Measurements from ENCODE around the gene PCGF3.

PCGF3 gene

DNA sequence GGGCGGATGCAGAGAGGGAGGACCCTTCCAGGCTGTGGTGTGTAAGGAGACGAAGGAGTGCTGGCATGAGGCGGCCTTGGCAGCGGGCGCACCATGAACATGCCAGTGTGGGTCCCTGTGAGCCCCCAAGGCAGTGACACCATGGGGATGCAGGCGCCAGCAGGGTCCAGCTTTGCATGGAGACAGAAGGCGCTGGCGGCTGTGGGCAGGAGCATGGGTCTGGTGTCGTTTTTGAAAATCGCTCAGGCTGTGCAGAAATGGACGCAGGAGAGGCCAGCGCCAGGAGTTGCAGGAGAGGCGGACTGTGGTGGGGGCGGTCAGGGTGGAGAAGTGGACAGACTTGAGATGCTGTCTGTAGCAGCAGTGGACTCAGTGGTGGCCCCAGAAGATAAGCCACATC is 56.1 kb downstream of the PCGF3 start:
- H3K27me3 ChIP-seq (ENCODE audit: insufficient read depth, insufficient read length): no peaks in the 10 kb centered on the region
- H3K36me3 ChIP-seq (ENCODE audit: insufficient read depth, insufficient read length, low read length): peaks cover 68% of the 10 kb centered on the region
- peaks cover 8% of the 10 kb centered on the region; the same call in 1 of the 2 replicates for H3K9me3 ChIP-seq (ENCODE audit: insufficient read depth, low read length)
- DNase-seq (ENCODE audit: low read depth, low spot score): no peak
- no peak for TF ChIP-seq YY1 (IDR thresholded peaks at IDR 0.05; ENCODE audit: insufficient read depth, insufficient read length)
- TF ChIP-seq SUZ12 (IDR thresholded peaks at IDR 0.05; ENCODE audit: extremely low read depth, insufficient read depth, insufficient read length): no peak
- TF ChIP-seq ZNF274 (IDR thresholded peaks at IDR 0.05; ENCODE audit: low read depth, low read length): no peak
- H3K4me1 ChIP-seq (ENCODE audit: insufficient read depth, insufficient read length): peaks cover 7% of the 10 kb centered on the region
- H3K9ac ChIP-seq (ENCODE audit: insufficient read length, low read depth): no peak overlapping the region
- H3K4me3 ChIP-seq (ENCODE audit: insufficient read length, low read depth): no peak overlapping the region

DNA sequence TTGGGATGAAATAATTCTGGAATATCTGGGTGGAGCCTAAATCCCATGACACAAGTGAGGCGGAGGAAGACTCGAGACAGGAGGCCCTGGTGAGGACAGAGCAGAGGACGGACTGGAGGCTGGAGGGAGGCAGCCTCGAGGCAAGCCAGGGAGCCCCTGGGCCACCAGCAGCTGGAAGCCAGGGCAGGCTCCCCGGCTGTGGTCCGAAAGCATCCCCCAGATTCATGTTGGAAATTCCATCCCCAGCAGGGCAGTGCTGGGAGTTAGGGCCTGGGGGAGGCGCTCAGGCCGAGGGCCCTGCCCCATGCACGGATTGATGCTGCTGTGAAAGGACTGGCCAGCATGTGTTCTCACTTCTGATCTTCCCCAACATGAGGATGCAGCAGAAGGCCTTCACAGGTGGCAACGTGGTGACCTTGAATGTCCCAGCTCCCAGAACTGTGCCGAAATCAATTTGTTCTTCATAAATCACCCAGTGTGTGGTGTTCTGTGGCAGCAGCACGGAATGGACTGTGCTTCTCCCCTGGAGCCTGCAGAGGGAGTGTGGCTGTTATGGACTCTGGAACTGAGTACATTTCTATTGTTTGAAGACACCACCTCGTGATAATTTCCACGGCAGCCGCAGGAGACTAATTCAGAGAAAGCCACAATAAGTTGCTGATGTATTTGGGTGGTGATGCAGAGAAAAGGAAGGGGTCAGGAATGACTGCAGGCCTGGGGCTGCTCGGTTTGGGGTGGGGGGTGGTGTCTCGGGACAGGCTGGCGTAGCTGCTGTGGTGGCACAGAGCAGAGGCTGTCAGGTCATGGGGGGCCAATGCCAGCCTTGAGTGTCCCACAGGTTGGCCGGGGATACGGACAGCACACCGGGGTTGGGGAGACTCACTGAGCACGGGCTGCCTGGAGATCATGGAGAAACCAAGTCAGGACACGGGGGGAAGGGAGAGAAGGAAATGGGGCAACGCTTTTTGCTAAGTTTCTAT is 56.9 kb downstream of the PCGF3 start:
- H3K4me3 ChIP-seq (ENCODE audit: insufficient read length, low read depth): no peak overlapping the region
- H3K27me3 ChIP-seq (ENCODE audit: insufficient read depth, insufficient read length): no peaks in the 10 kb centered on the region
- DNase-seq (ENCODE audit: low read depth, low spot score): no peak
- peaks cover 7% of the 10 kb centered on the region for H3K4me1 ChIP-seq (ENCODE audit: insufficient read depth, insufficient read length)
- H3K36me3 ChIP-seq (ENCODE audit: insufficient read depth, insufficient read length, low read length): peaks cover 67% of the 10 kb centered on the region
- H3K9ac ChIP-seq (ENCODE audit: insufficient read length, low read depth): no peak overlapping the region
- no peak for TF ChIP-seq ZNF274 (IDR thresholded peaks at IDR 0.05; ENCODE audit: low read depth, low read length)
- no peak for TF ChIP-seq SUZ12 (IDR thresholded peaks at IDR 0.05; ENCODE audit: extremely low read depth, insufficient read depth, insufficient read length)
- no peak for TF ChIP-seq YY1 (IDR thresholded peaks at IDR 0.05; ENCODE audit: insufficient read depth, insufficient read length)
- H3K9me3 ChIP-seq (ENCODE audit: insufficient read depth, low read length): peaks cover 8% of the 10 kb centered on the region; the same call in 1 of the 2 replicates

DNA sequence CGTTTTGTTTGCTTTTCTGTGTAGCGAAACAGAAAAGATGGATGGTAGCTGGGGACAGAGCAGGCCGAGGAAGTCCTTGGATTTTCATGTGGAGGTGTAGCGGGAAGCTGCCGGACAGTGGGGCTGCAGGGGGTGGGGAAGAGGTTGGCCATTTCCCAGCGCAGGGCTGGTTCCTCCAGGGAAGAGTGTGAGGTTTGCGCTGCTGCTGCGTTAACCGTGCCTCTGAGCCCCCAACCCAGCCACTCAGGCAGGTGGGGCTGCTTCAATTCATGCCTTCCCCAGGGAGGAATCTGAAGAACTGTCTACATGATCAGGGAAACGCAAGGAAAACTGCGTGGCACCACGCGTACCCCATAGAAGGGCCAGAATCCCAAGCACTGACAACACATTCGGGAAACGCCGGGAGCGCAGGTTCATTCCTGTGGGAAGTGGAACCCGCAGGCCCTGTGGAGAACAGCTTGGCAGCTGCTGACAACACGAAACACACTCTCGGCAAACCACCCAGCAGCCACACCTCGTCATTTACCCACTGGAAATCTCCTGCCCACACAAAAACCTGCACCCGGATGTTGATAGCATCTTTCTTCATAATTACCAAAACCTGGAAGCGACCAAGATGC is 57.7 kb downstream of the PCGF3 start:
- TF ChIP-seq ZNF274 (IDR thresholded peaks at IDR 0.05; ENCODE audit: low read depth, low read length): no peak
- no peak for TF ChIP-seq YY1 (IDR thresholded peaks at IDR 0.05; ENCODE audit: insufficient read depth, insufficient read length)
- no peak for TF ChIP-seq SUZ12 (IDR thresholded peaks at IDR 0.05; ENCODE audit: extremely low read depth, insufficient read depth, insufficient read length)
- Histone ChIP-seq H3K4me3 (ENCODE audit: insufficient read length, low read depth) (no peak overlapping the region), H3K9ac (ENCODE audit: insufficient read length, low read depth) (no peak overlapping the region), H3K4me1 (ENCODE audit: insufficient read depth, insufficient read length) (peaks cover 7% of the 10 kb centered on the region), H3K9me3 (ENCODE audit: insufficient read depth, low read length) (peaks cover 8% of the 10 kb centered on the region; the same call in 1 of the 2 replicates), H3K27me3 (ENCODE audit: insufficient read depth, insufficient read length) (no peaks in the 10 kb centered on the region), H3K36me3 (ENCODE audit: insufficient read depth, insufficient read length, low read length) (peaks cover 70% of the 10 kb centered on the region)
- no peak for DNase-seq (ENCODE audit: low read depth, low spot score)

DNA sequence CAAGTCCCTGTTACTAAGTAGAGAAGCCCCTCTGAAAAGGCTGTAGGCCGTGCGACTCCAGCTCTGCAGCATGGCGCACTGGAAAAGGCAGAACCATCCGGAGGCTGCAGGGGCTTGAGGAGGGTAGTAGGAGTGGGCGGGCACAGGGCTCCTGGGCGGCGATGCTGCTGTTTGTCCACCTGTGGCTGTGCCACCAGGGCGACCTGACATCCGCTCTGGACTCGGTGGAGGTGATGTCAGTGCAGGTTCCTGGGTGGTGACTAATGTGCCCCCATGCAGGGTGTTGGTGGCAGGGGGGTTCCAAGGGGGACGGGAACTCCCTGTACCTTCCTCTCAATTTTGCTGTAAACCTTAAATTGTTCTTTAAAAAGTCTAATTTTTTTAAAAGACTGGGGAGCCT is 58.3 kb downstream of the PCGF3 start:
- H3K4me3 ChIP-seq (ENCODE audit: insufficient read length, low read depth): no peak overlapping the region
- H3K9me3 ChIP-seq (ENCODE audit: insufficient read depth, low read length): peaks cover 8% of the 10 kb centered on the region; the same call in 1 of the 2 replicates
- no peak for TF ChIP-seq YY1 (IDR thresholded peaks at IDR 0.05; ENCODE audit: insufficient read depth, insufficient read length)
- TF ChIP-seq SUZ12 (IDR thresholded peaks at IDR 0.05; ENCODE audit: extremely low read depth, insufficient read depth, insufficient read length): no peak
- no peak for TF ChIP-seq ZNF274 (IDR thresholded peaks at IDR 0.05; ENCODE audit: low read depth, low read length)
- H3K36me3 ChIP-seq (ENCODE audit: insufficient read depth, insufficient read length, low read length): peaks cover 75% of the 10 kb centered on the region
- H3K27me3 ChIP-seq (ENCODE audit: insufficient read depth, insufficient read length): no peaks in the 10 kb centered on the region
- DNase-seq (ENCODE audit: low read depth, low spot score): no peak
- H3K9ac ChIP-seq (ENCODE audit: insufficient read length, low read depth): no peak overlapping the region
- peaks cover 7% of the 10 kb centered on the region for H3K4me1 ChIP-seq (ENCODE audit: insufficient read depth, insufficient read length)

DNA sequence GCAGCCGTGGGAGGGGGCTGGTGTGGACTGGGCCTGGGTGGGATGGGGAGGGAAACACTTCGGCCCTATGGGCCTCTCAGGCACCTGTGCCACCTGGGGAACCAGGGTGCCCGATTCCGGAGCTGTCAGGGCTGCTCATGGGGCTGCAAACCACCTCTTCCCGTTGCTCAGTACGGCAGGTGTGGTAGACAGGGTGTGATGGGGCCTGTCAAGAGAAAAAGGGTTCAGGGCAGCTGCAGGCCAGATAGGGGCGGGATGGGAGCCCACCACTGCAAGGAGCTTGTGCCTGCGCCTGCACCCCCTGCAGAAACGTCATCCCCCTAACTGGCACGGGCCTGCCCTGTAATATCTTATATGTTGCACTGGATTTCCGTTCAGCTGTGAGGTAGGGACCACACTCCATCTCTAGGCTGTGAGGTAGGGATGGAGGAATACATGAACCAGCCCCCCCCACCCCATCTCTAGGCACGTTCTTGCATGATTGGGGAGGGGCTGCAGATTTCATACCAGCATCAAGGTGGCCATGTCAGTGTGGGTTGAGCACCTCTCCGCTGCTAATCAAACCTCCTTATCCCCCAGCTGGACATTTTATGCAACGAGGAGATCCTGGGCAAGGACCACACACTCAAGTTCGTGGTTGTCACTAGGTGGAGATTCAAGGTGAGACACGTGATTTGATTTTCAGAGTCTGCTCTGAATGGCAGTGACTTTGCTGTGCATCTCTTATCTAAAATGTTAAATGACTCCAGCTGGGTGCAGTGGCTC is 59.0 kb downstream of the PCGF3 start:
- H3K4me3 ChIP-seq (ENCODE audit: insufficient read length, low read depth): no peak overlapping the region
- H3K9ac ChIP-seq (ENCODE audit: insufficient read length, low read depth): no peak overlapping the region
- no peak for TF ChIP-seq YY1 (IDR thresholded peaks at IDR 0.05; ENCODE audit: insufficient read depth, insufficient read length)
- TF ChIP-seq SUZ12 (IDR thresholded peaks at IDR 0.05; ENCODE audit: extremely low read depth, insufficient read depth, insufficient read length): no peak
- TF ChIP-seq ZNF274 (IDR thresholded peaks at IDR 0.05; ENCODE audit: low read depth, low read length): no peak
- H3K9me3 ChIP-seq (ENCODE audit: insufficient read depth, low read length): peaks cover 8% of the 10 kb centered on the region; the same call in 1 of the 2 replicates
- peaks cover 7% of the 10 kb centered on the region for H3K4me1 ChIP-seq (ENCODE audit: insufficient read depth, insufficient read length)
- H3K36me3 ChIP-seq (ENCODE audit: insufficient read depth, insufficient read length, low read length): peaks cover 81% of the 10 kb centered on the region
- DNase-seq (ENCODE audit: low read depth, low spot score): no peak
- no peaks in the 10 kb centered on the region for H3K27me3 ChIP-seq (ENCODE audit: insufficient read depth, insufficient read length)

DNA sequence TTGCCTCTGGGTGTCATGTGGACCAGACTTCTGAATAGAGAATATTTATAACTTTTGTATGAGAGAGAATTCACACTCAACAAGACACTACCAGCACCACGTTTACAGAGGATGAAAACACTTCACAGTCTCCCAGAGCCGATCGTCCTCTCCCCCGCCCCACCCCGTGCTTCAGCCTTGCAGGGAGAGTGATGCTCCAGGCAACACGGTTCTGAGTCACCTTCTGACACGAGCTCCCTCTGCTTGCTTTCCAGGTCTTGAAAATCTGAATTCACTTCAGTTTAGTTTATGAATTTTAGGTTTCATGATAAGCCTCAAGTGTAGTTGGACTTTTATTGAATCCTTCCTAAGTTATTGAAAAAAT is 60.5 kb downstream of the PCGF3 start:
- H3K4me1 ChIP-seq (ENCODE audit: insufficient read depth, insufficient read length): peaks cover 7% of the 10 kb centered on the region
- no peaks in the 10 kb centered on the region for H3K27me3 ChIP-seq (ENCODE audit: insufficient read depth, insufficient read length)
- peaks cover 80% of the 10 kb centered on the region for H3K36me3 ChIP-seq (ENCODE audit: insufficient read depth, insufficient read length, low read length)
- H3K9me3 ChIP-seq (ENCODE audit: insufficient read depth, low read length): peaks cover 8% of the 10 kb centered on the region; the same call in 1 of the 2 replicates
- no peak for DNase-seq (ENCODE audit: low read depth, low spot score)
- H3K4me3 ChIP-seq (ENCODE audit: insufficient read length, low read depth): no peak overlapping the region
- TF ChIP-seq YY1 (IDR thresholded peaks at IDR 0.05; ENCODE audit: insufficient read depth, insufficient read length) (no peak), SUZ12 (IDR thresholded peaks at IDR 0.05; ENCODE audit: extremely low read depth, insufficient read depth, insufficient read length) (no peak), ZNF274 (IDR thresholded peaks at IDR 0.05; ENCODE audit: low read depth, low read length) (no peak)
- H3K9ac ChIP-seq (ENCODE audit: insufficient read length, low read depth): no peak overlapping the region
